Upper lobe of left lung (tissue), 6 donors: ENCODE measurements around the gene USP6NL. TPM values are rescaled to one million over a fixed set of nuclear protein-coding genes. Genes with fewer than 3 reads are reported as not detected.

Source experiments
- ATAC-seq, 2 donors: fragments of 200-7000 bp; cut with Tn5 transposase; one replicate each; pipeline ENCODE4 v1.9.1; 2022; ENCODE audit warnings: mild to moderate bottlenecking in 2 of 2, moderate library complexity in 2 of 2; ENCODE audit not compliant: low FRiP score in 2 of 2
- DNase-seq, 2 donors: peaks; one replicate each; pipeline ENCODE4 v3.0.0-alpha.2; 2019 to 2020
- H3K27ac ChIP-seq, 4 donors: fragments of 200-600 bp; sonication (generic); one replicate each; pipeline ENCODE4 v1.5.1; 2016 to 2019
- H3K27me3 ChIP-seq, 4 donors: fragments of 200-600 bp; sonication (generic); one replicate each; pipeline ENCODE4 v1.5.1; 2017 to 2019
- H3K36me3 ChIP-seq, 4 donors: fragments of 200-600 bp; sonication (generic); one replicate each; pipeline ENCODE4 v1.5.1; 2016 to 2019
- H3K4me1 ChIP-seq, 4 donors: fragments of 200-600 bp; sonication (generic); one replicate each; pipeline ENCODE4 v1.5.1; 2018 to 2019
- H3K4me3 ChIP-seq, 4 donors: fragments of 200-600 bp; sonication (generic); one replicate each; pipeline ENCODE4 v1.5.1; 2017 to 2019; ENCODE audit warnings: mild to moderate bottlenecking in 2 of 4, moderate library complexity in 1 of 4
- H3K9me3 ChIP-seq, 4 donors: fragments of 200-600 bp; sonication (generic); one replicate each; pipeline ENCODE4 v1.5.1; 2018 to 2019
- EP300 ChIP-seq, 4 donors: sonication (generic); formaldehyde crosslinking; IDR thresholded peaks; one replicate each; pipeline ENCODE4 v1.5.1; 2017; ENCODE audit warnings: antibody characterized with exemption in 4 of 4, control low read depth in 2 of 4
- POLR2A ChIP-seq, 4 donors: fragments of 450-650 bp; IDR thresholded peaks; one replicate each; pipeline ENCODE4 v1.5.1; 2016 to 2017; ENCODE audit warnings: antibody characterized with exemption in 4 of 4, mild to moderate bottlenecking in 2 of 4
- POLR2AphosphoS5 ChIP-seq, 2 donors: sonication (generic); formaldehyde crosslinking; IDR thresholded peaks; one replicate each; pipeline ENCODE4 v1.5.1; 2017; ENCODE audit warnings: antibody characterized with exemption in 2 of 2
- WGBS, 2 donors: methylation state at CpG; one replicate each; pipeline ENCODE4 v1.1.5; 2017 to 2018; 5-methylcytosine and 5-hydroxymethylcytosine counted together
- total RNA-seq, 6 donors: library from RNA; depleted of rRNA in 4 of 6; stranded (reverse); fragments of >200 nt in 4 of 6; gene quantifications; one replicate each; pipeline versions ENCODE4 v1.1.0 to v1.2.1, GENCODE V29; 2016 to 2021
- TF ChIP-seq, protein P1 (sequence below), 6 experiments: fragments of 450-650 bp in 4 of 6; fragments of 200-600 bp in 2 of 6; sonication (generic) in 2 of 6; IDR thresholded peaks; one replicate each; pipeline ENCODE4 v1.5.1; 2016 to 2019; ENCODE audit warnings: antibody characterized with exemption in 6 of 6
- donor health status: DM: no; HTN: no; CAD: no; lungs with moderate emphysema.
- donor health status: DM: no; HTN: yes; CAD: no; lungs with severe emphysema.

USP6NL gene
- total RNA-seq, 6 donors from 2014 or later: 16.4 to 28.6 (median 21.8) TPM

DNA sequence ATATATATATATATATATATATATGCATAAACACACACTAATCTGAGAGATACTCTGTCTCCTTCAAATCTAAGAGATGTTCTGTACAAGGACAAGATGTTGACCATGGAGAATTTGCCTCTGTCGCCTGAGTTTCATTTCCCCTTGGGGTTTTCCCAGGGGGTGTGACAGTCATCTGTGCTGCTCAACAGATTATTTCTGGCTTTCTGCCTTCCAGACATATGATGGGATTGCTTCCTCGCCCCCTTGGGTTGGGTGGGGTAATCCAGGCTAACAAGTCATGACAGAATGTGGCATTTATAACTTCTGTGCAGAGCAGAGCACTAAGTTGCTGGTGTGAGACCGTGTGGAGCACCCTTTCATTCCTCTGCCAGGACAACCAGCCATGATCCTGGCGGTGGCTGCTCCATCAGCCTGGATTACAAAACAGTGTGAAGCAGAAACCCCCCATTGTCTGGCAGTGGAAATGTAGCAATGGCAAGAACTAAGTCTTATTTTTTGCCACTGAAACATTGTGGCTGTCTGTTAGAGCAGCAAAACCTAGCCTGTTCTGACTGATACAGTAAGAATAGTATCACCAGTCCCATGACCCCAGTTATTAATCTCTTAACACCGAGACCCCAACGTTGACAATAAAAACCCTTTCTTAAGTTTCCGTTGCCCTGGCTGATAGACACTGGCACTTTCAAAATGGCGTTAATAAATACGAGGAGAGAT is 13.7 kb upstream of the USP6NL start:
- ATAC-seq (peak in 1 of 2 donors; percentile 46), DNase-seq (peak in 1 of 2 donors; percentile 38)
- no peak overlapping the region for H3K27ac ChIP-seq
- H3K9me3 ChIP-seq: no peaks in the 10 kb centered on the region
- H3K36me3 ChIP-seq: no peaks in the 10 kb centered on the region
- no peak overlapping the region for H3K4me3 ChIP-seq
- no peaks in the 10 kb centered on the region for H3K27me3 ChIP-seq
- 69 to 77% methylated on average over 8 to 9 of the region's 9 CpGs for WGBS, 2 donors
- TF ChIP-seq POLR2A (IDR thresholded peaks at IDR 0.05) (no peak), POLR2AphosphoS5 (IDR thresholded peaks at IDR 0.05) (no peak), EP300 (IDR thresholded peaks at IDR 0.05) (no peak)
- TF ChIP-seq, protein P1, sequence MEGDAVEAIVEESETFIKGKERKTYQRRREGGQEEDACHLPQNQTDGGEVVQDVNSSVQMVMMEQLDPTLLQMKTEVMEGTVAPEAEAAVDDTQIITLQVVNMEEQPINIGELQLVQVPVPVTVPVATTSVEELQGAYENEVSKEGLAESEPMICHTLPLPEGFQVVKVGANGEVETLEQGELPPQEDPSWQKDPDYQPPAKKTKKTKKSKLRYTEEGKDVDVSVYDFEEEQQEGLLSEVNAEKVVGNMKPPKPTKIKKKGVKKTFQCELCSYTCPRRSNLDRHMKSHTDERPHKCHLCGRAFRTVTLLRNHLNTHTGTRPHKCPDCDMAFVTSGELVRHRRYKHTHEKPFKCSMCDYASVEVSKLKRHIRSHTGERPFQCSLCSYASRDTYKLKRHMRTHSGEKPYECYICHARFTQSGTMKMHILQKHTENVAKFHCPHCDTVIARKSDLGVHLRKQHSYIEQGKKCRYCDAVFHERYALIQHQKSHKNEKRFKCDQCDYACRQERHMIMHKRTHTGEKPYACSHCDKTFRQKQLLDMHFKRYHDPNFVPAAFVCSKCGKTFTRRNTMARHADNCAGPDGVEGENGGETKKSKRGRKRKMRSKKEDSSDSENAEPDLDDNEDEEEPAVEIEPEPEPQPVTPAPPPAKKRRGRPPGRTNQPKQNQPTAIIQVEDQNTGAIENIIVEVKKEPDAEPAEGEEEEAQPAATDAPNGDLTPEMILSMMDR (IDR thresholded peaks at IDR 0.05): no peak
- H3K4me1 ChIP-seq: no peaks in the 10 kb centered on the region

GRCh38 chr10:11617233-11617632 is 5.8 kb upstream of the USP6NL start:
- no peak for TF ChIP-seq POLR2A (IDR thresholded peaks at IDR 0.05)
- TF ChIP-seq POLR2AphosphoS5 (IDR thresholded peaks at IDR 0.05): no peak
- TF ChIP-seq EP300 (IDR thresholded peaks at IDR 0.05): no peak
- TF ChIP-seq, protein P1 (IDR thresholded peaks at IDR 0.05): no peak
- Histone ChIP-seq H3K4me1 (peaks cover 0 to 3% (median 3%) of the 10 kb centered on the region in 4 donors), H3K27ac (no peak overlapping the region), H3K9me3 (no peaks in the 10 kb centered on the region), H3K36me3 (no peaks in the 10 kb centered on the region), H3K27me3 (no peaks in the 10 kb centered on the region), H3K4me3 (no peak overlapping the region)
- no peak for ATAC-seq
- no peak for DNase-seq

DNA sequence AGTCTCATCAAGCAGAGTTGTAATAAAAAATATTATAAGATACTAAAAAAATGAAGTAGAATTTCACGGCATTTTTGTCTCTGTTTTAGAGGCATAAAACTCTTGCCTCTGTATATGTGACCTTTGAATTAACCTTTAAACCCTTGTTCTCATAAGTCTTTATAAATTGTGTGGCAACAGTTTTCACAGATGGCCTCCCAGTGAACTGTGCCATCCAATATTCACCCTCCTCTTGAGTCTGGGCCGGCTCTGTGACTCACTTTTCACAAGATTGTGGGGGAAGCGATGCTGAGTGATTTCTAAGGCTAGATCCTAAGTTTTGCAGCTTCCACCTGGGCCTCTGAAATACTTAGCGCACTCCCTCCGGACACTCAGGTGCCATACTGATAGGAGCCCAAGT is 4.6 kb upstream of the USP6NL start:
- no peak for ATAC-seq
- peaks cover 0 to 8% (median 4%) of the 10 kb centered on the region in 4 donors for H3K4me1 ChIP-seq
- H3K9me3 ChIP-seq: no peaks in the 10 kb centered on the region
- no peak for DNase-seq
- H3K36me3 ChIP-seq: no peaks in the 10 kb centered on the region
- H3K27me3 ChIP-seq: no peaks in the 10 kb centered on the region
- no peak overlapping the region for H3K27ac ChIP-seq
- no peak overlapping the region for H3K4me3 ChIP-seq
- TF ChIP-seq EP300 (IDR thresholded peaks at IDR 0.05): no peak
- TF ChIP-seq, protein P1 (IDR thresholded peaks at IDR 0.05): no peak
- TF ChIP-seq POLR2AphosphoS5 (IDR thresholded peaks at IDR 0.05): no peak
- no peak for TF ChIP-seq POLR2A (IDR thresholded peaks at IDR 0.05)
- 90 to 96% methylated on average over 5 of the region's 5 CpGs for WGBS, 2 donors

- H3K9me3 ChIP-seq: no peaks in the 10 kb centered on the region
- peaks cover 0 to 8% (median 4%) of the 10 kb centered on the region in 4 donors for H3K4me1 ChIP-seq
- DNase-seq (no peak), ATAC-seq (no peak)
- TF ChIP-seq, protein P1 (IDR thresholded peaks at IDR 0.05): no peak
- TF ChIP-seq POLR2AphosphoS5 (IDR thresholded peaks at IDR 0.05): no peak
- no peak for TF ChIP-seq POLR2A (IDR thresholded peaks at IDR 0.05)
- TF ChIP-seq EP300 (IDR thresholded peaks at IDR 0.05): no peak
- no peak overlapping the region for H3K4me3 ChIP-seq
- H3K27me3 ChIP-seq: no peaks in the 10 kb centered on the region
- no peak overlapping the region for H3K27ac ChIP-seq
- H3K36me3 ChIP-seq: no peaks in the 10 kb centered on the region
Measured at GRCh38 chr10:11615396-11615795, 3.9 kb upstream of the USP6NL start.
